HG02884 (cell line): Measurements from ENCODE around the gene KIR2DL3.
"Not testable (repeated sequence)": the region's sequence is repeated elsewhere in the genome, so short reads cannot be mapped to it uniquely, and the experiment has no call there.

Source experiments
- ATAC-seq: cut with Tn5 transposase; IDR thresholded peaks from one replicate; pipeline ENCODE4 v1.9.1; 2021; ENCODE audit warnings: mild to moderate bottlenecking, moderate library complexity; ENCODE audit not compliant: unreplicated experiment

The KIR2DL3 gene

GRCh38 chr19:54738306-54738705, at the start of gene KIR2DL3:
KIR2DL3 (plus strand) TSS chr19:54738513; CDS start chr19:54738546, 33 bp downstream.
- ATAC-seq = not testable (repeated sequence)

DNA sequence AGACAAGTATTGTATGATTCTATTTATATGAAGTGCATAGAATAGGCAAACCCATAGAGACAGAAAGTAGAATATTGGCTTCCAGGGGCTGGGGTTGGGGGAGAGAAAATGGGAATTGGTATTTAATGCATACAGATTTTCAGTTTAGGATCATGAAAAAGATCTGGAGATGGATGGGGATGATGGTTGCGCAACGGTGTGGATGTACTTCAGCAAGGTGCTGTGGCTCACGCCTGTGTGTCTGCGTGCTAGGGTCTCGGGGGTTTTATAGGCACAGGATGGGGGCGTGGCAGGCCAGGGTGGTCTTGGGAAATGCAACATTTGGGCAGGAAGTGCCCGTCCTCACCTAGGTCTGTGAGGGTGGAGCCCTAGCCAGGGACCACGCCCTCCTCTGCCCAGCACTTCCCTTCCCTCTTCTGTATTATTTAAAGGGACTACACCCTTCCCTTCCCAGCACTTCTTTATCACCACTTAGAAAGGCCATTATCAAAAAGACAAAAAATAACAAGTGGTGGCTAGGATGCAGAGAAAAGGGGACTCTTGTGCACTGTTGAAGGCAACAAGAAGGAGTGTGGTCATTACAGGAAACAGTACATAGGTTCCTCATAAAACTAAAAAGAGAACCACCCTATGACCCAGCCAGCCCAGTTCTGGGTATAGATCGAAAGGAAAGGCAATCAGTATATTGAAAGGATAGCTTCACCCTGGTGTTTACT, 46.6 kb upstream of the KIR2DL3 start:
- no peak for ATAC-seq

GRCh38 chr19:54692298-54692615, 46.1 kb upstream of the KIR2DL3 start:
- no peak for ATAC-seq

GRCh38 chr19:54694648-54695047, 43.7 kb upstream of the KIR2DL3 start:
- no peak for ATAC-seq

GRCh38 chr19:54696117-54696548, 42.2 kb upstream of the KIR2DL3 start:
- no peak for ATAC-seq

- ATAC-seq = no peak
Observed at GRCh38 chr19:54696766-54697165, 41.5 kb upstream of the KIR2DL3 start.

GRCh38 chr19:54697716-54698115, 40.6 kb upstream of the KIR2DL3 start:
- ATAC-seq = not testable (repeated sequence)

DNA sequence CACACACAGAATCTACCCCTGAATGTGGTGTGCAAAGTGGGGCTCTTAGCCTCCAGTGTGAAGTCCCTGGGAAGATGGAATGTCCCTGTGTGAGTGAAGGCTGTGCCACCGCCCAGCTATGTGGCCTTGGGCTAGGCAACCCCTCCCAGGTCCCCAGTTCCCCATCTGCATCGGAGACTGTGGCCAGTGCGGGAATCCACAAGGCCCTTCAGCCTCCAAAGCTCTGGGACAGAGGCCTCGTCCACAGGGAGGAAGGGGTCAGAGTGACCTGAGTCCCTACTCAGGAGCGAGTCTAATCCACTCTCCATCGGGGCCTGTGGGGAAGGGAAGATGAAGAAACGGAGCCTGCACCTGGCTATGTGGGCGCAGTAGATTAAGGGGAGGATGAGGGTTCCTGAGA, 33.4 kb upstream of the KIR2DL3 start:
- ATAC-seq = no peak

GRCh38 chr19:54707962-54708361, 30.4 kb upstream of the KIR2DL3 start:
- ATAC-seq = no peak

- no peak for ATAC-seq
Observed at GRCh38 chr19:54708781-54709180, 29.5 kb upstream of the KIR2DL3 start.

GRCh38 chr19:54709212-54709948, 28.9 kb upstream of the KIR2DL3 start:
- ATAC-seq = no peak

- not testable (repeated sequence) for ATAC-seq
Observed at GRCh38 chr19:54709956-54710355, 28.4 kb upstream of the KIR2DL3 start.

DNA sequence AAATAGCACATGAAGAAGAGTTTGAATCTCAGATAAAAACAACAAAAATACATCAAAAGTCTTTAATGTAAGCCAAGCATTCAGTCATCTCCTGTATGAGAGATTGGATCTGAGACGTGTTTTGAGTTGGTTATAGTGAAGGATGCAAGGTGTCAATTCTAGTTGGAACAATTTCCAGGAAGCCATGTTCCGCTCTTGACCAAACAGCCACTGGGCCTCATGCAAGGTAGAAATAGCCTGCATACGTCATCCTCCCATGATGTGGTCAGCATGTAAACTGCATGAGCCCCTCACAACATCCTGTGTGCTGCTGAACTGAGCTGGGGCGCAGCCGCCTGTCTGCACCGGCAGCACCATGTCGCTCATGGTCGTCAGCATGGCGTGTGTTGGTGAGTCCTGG, 14.2 kb upstream of the KIR2DL3 start, which contains the start of gene KIR3DL3:
TSS of gene KIR3DL3 (plus strand) at position 301 of the 400 bp plus-strand sequence. CDS start at position 356, 55 bp downstream.
- no peak for ATAC-seq

GRCh38 chr19:54724644-54725043, 13.7 kb upstream of the KIR2DL3 start:
- ATAC-seq = no peak

- ATAC-seq = no peak
Observed at GRCh38 chr19:54725321-54725720, 13.0 kb upstream of the KIR2DL3 start.

- ATAC-seq = no peak
Observed at GRCh38 chr19:54727562-54727961, 10.8 kb upstream of the KIR2DL3 start.

DNA sequence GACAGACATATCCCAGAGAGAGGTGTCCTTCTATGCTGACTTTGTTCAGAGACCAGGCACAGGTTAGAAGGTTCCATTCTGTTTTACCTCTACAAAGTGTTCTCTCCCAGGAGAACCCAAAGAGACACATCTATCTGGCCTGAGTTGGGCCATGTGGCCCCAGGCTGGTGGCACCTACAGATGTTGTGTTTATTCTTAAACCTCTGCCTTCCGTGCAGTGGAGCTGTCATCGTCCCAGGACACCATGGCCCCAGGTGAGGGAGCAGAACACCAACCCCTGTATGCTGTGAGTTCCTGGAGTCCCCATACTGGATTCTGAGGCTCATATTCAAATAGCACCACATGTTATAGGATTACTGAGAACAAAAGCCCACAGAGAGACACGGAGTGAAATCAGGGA, 10.1 kb upstream of the KIR2DL3 start:
- no peak for ATAC-seq

DNA sequence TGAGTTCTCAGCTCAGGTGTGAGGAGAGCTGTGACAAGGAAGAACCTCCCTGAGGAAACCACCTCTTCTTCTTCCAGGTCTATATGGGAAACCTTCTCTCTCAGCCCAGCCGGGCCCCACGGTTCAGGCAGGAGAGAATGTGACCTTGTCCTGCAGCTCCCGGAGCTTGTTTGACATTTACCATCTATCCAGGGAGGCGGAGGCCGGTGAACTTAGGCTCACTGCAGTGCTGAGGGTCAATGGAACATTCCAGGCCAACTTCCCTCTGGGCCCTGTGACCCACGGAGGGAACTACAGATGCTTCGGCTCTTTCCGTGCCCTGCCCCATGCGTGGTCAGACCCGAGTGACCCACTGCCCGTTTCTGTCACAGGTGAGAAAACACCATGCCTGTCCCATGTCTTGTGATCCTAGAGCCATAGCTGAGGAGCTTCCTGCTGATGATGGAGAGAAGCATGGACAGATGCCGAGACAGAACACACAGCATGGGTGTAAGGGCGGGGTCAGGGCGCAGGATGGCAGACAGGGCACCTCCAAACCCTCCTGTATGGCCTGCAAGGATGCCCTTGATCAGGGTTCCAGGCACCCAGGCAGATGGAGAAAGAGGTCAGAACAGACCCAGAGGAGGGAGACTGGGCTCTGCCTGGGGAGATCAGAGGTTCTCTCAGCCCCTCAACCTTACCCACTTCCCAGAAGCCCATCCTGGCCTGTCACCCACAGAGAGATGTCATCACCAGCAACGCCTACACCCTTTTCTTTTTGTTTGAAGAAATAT, 8.7 kb upstream of the KIR2DL3 start:
- no peak for ATAC-seq

- ATAC-seq = no peak
Observed at GRCh38 chr19:54731191-54731590, 7.1 kb upstream of the KIR2DL3 start.

GRCh38 chr19:54738715-54739114, 402 bp downstream of the KIR2DL3 start:
- ATAC-seq = no peak
